ENCODE data around the gene PRLR. TPM values are rescaled to one million over a fixed set of nuclear protein-coding genes. Genes with fewer than 3 reads are reported as not detected.
"Not testable (repeated sequence)": the region's sequence is repeated elsewhere in the genome, so short reads cannot be mapped to it uniquely, and the experiment has no call there.

Gene PRLR
- polyA plus RNA-seq, 3 donors, result 31.5 to 45.3 (median 42.9) TPM

- DNase-seq (ENCODE audit: low read depth in 3 of 3, low spot score in 2 of 3), result no peak
Measured at GRCh38 chr5:35045280-35045679, 185.0 kb downstream of the PRLR start.

GRCh38 chr5:35044649-35045048 is 185.6 kb downstream of the PRLR start:
- DNase-seq (ENCODE audit: low read depth in 3 of 3, low spot score in 2 of 3), result no peak

GRCh38 chr5:35042781-35043180 is 187.5 kb downstream of the PRLR start:
- DNase-seq (ENCODE audit: low read depth in 3 of 3, low spot score in 2 of 3), result no peak

- no peak for DNase-seq (ENCODE audit: low read depth in 3 of 3, low spot score in 2 of 3)
Measured at GRCh38 chr5:35041261-35041660, 189.0 kb downstream of the PRLR start.

- no peak for DNase-seq (ENCODE audit: low read depth in 3 of 3, low spot score in 2 of 3)
Measured at GRCh38 chr5:35038891-35039290, 191.4 kb downstream of the PRLR start.

- DNase-seq (ENCODE audit: low read depth in 3 of 3, low spot score in 2 of 3), result no peak
Measured at GRCh38 chr5:35036536-35036935, 193.8 kb downstream of the PRLR start.

GRCh38 chr5:35035929-35036328 is 194.4 kb downstream of the PRLR start:
- not testable (repeated sequence) for DNase-seq (ENCODE audit: low read depth in 3 of 3, low spot score in 2 of 3)

GRCh38 chr5:35035271-35035670 is 195.0 kb downstream of the PRLR start:
- DNase-seq (ENCODE audit: low read depth in 3 of 3, low spot score in 2 of 3), result no peak

- DNase-seq (ENCODE audit: low read depth in 3 of 3, low spot score in 2 of 3), result no peak
Measured at GRCh38 chr5:35032356-35032755, 197.9 kb downstream of the PRLR start.

- no peak for DNase-seq (ENCODE audit: low read depth in 3 of 3, low spot score in 2 of 3)
Measured at GRCh38 chr5:35031276-35031675, 199.0 kb downstream of the PRLR start.

- DNase-seq (ENCODE audit: low read depth in 3 of 3, low spot score in 2 of 3), result no peak
Measured at GRCh38 chr5:35030426-35031100, 199.7 kb downstream of the PRLR start.

- DNase-seq (ENCODE audit: low read depth in 3 of 3, low spot score in 2 of 3), result no peak
Measured at GRCh38 chr5:35029333-35029732, 201.0 kb downstream of the PRLR start.

GRCh38 chr5:35026941-35027340 is 203.3 kb downstream of the PRLR start:
- no peak for DNase-seq (ENCODE audit: low read depth in 3 of 3, low spot score in 2 of 3)

- no peak for DNase-seq (ENCODE audit: low read depth in 3 of 3, low spot score in 2 of 3)
Measured at GRCh38 chr5:35026280-35026840, 203.9 kb downstream of the PRLR start.

GRCh38 chr5:35024911-35025510 is 205.3 kb downstream of the PRLR start:
- no peak for DNase-seq (ENCODE audit: low read depth in 3 of 3, low spot score in 2 of 3)

GRCh38 chr5:35023391-35024178 is 206.7 kb downstream of the PRLR start:
- no peak for DNase-seq (ENCODE audit: low read depth in 3 of 3, low spot score in 2 of 3)

GRCh38 chr5:35016174-35017051 is 213.9 kb downstream of the PRLR start:
- DNase-seq (ENCODE audit: low read depth in 3 of 3, low spot score in 2 of 3), result no peak

- no peak for DNase-seq (ENCODE audit: low read depth in 3 of 3, low spot score in 2 of 3)
Measured at GRCh38 chr5:35015063-35015462, 215.2 kb downstream of the PRLR start.

- no peak for DNase-seq (ENCODE audit: low read depth in 3 of 3, low spot score in 2 of 3)
Measured at GRCh38 chr5:35012796-35013195, 217.5 kb downstream of the PRLR start.

GRCh38 chr5:35012365-35012764 is 217.9 kb downstream of the PRLR start:
- no peak for DNase-seq (ENCODE audit: low read depth in 3 of 3, low spot score in 2 of 3)

- no peak for DNase-seq (ENCODE audit: low read depth in 3 of 3, low spot score in 2 of 3)
Measured at GRCh38 chr5:35010676-35011075, 219.6 kb downstream of the PRLR start.
